KG1 (cell line): ENCODE data around the gene TBCD.

Source experiments
- DNase-seq: peaks from one replicate; lab custom pipeline; 2025; lab: John Stamatoyannopoulos, UW

TBCD gene

DNA sequence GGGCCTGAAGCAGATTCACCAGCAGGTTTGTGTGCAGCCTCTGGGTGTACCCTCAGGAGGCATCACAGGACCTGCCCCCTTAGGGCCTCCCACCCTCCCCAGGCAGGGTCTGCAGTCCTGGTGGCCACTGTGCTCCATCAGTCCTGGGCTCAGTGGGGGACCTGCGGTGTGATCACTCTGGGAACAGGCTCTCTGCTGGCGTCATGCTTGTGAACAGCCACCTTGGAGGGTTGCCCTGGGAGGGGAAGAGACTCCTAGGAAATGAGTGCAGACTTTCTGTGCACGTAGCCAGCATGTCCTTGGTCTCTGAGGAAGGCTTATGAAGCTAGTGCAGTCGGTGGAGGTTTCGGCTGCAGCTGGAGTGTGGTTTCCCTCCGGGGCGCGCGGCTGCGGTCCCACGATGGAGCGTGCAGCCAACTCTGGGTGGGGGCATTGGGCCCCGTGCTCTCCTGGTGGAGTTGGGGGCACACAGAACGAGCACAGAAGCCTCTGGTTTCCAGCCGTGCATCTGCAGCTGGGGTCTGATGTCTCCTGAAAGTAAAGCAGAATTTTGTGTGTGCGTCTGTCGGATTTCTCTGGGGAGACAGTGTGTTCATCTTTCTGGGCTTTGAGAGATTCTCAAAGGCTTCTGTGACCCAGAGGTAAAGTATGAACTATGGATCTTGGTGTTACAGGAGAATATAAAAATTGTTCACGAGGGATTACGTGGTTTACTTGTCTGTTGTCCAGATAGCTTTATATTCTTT, 156.1 kb downstream of the TBCD start:
- no peak for DNase-seq

DNA sequence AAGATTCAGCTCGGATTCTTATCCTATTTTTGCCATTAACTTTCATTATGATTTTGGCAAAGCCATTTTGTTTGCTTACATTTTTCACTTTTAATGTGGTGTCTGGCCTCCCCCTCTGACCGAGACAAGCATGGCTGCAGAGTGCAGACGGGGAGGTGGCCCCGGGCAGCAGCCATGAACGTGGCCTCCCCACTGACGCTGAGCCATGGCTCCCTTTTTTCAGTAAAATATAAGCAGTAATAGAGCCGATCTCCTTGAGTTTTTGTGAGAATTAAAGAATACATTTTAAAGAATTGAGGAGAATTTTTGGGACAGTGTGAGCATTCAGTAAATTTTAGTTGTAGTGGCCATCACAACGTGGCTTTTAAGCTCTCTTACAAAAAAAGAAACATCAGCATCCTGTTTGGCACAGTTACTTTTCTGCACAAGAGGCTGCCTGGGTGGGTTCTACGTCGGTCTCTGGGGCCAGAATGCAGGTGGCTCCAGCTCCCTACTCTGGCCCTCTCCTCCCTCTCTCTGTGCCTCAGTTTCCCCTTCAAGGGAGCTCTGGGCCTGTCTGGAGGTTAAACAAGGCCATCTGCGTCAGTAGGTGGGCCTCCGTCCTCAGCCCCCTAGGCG, 156.8 kb downstream of the TBCD start:
- DNase-seq = no peak

DNA sequence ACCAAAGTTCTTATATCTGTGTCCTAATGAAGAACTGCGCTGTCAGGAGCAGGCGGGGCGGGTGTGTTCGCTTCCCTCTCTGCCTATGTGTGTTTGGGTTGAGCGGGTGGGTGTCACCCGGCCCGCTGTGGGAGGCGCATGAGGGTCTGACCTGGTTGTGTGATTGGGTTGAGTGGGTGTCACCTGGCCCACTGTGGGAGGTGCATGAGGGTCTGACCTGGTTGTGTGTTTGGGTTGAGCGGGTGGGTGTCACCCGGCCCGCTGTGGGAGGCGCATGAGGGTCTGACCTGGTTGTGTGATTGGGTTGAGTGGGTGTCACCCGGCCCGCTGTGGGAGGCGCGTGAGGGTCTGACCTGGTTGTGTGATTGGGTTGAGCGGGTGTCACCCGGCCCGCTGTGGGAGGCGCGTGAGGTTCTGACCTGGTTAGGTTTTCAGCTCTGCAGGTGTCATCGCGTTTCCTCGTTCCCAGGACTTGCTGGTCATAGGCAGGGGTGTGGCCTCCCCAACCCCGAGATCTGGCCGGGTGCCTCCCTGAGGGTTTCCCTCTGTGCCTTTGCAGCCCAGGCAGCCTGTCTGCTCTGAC, 157.5 kb downstream of the TBCD start:
- no peak for DNase-seq

DNA sequence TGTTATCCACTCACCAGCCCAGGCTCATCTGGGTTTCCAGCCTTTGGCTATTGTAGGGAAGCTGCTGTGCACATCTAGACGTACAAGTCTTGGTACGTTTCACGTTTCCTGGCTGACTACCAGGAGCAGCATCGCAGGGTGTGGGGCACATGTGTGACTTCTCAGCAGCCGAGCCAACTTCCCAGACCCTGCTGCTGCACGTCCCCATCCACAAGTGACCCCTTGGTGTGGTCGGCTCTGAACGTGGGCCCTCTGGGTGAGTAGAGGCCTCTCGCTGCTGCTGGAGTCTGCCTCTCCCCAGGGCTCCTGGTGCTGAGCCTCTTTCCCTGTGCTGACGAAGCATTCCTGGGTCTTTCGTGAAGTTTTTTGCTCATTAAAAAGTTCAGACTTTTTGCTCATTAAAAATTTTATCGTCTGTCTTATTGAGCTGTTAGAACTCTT, 158.2 kb downstream of the TBCD start:
- DNase-seq = no peak

DNA sequence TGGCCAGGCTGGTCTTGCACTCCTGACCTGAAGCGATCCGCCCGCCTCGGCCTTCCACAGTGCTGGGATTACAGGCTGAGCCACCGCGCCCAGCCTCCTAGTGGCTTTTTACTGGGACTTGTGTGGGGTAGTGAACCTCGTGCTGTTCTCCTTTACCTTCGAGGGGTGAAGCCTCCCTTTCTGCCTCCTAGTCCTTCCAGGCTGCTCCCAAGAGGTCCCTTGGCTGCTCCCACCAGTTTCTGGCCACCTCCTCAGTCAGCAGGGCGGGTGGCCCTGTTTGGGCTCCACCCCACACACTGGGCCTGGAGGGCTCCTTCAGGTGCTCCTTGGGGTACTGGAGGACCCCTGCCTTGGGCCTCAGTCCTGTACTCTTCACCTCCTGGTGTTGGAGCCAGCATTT, 158.9 kb downstream of the TBCD start:
- DNase-seq = no peak

DNA sequence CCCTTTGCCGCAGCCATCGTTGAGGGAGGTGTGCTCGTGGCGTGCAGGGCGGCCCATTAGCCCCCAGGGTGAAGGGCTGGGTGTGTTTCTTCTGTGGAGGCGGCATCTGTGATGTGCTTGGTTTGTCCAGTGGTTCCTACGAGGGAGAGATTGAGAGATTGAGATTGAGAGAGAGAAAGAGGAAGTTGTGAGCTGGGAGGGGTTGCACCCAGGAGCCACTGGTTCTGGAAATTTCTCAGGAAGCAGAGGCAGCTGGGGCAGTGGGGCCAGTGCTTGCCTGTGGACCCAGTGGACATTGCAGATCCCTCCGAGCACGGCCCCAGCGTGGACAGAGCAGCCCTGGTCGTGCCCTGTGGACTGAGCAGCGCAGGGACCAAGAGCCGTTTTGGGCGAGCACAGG, 160.0 kb downstream of the TBCD start:
- DNase-seq = no peak

DNA sequence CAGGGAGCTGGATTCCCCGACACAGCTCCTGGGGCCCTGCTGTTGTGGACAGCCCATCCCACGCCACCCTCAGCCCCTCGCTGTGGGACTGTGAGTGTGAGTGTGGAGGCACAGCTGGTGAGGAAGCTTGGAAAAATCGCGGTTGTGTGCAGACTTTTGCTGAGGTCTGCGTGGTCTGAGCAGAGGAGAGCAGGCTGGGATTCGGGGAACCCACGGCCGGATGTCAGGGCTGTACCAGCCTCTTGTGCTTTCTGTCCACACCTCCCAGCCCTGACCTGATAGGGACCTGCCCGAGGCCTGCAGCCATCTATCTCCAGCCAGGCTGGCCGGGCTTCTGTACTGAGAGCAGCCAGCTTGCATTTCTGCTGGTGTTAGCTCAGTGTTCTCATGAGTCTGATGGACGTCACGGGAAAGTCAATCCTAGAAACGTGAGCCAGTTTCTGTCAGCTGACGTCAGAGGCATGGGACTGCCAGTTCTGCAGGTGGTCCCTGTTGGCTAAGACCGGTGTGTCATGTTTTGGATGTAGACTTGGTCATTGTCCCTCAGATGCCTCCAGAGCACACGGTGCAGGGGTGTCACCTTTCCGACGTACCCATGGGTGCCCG, 160.7 kb downstream of the TBCD start:
- DNase-seq = no peak

DNA sequence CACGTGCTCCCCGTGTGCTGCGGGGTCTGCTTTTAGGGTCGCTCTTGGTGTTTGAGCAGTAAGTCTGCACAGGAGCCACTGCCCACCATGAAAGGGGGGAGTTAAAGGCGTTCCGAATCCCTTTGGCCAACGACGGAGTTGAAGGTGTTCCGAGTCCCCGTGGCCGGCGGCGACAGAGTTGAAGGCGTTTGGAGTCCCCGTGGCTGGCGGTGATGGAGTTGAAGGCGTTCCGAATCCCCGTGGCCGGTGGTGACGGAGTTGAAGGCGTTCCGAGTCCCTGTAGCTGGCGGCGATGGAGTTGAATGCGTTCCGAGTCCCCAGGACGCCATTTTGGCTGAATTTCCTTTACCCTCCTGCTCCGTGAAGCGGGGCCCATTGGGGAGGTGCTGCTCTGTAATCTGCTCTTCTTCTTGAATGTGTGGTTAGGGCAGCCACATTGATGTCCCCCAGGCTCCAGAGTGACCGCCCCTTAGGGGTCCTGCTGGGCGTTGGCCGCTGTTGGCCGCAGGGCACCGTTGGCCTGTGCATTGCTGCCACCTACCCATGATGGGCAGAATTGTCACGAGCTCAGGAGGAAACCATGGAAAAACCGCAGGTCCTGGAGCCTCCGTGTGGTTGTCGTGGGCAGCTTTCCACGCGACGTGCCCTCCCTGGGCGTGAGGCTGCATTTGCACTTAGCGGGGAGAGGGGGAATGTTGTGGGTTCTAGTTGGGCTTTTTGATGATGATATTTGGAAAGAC, 161.6 kb downstream of the TBCD start:
- DNase-seq = no peak

DNA sequence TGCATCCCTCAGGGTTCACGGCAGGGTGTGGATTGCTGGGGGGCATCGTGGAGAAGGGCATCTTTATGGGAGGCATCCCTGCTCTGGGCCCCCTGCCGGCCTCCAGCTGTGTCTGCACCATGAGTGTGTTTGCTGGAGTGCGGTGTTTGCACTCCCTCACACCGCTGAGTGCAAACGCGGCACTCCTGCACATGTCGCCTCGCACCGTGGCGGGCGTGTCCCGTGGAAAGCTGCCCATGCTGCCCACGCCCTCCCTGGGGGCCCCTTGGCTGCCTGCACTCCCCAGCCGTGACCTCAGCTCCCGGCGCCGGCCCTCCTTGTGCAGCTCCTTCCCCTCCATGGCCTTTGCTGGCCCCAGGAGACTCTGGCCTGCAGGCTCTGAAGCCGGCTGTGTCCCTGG, 162.5 kb downstream of the TBCD start:
- DNase-seq = no peak

DNA sequence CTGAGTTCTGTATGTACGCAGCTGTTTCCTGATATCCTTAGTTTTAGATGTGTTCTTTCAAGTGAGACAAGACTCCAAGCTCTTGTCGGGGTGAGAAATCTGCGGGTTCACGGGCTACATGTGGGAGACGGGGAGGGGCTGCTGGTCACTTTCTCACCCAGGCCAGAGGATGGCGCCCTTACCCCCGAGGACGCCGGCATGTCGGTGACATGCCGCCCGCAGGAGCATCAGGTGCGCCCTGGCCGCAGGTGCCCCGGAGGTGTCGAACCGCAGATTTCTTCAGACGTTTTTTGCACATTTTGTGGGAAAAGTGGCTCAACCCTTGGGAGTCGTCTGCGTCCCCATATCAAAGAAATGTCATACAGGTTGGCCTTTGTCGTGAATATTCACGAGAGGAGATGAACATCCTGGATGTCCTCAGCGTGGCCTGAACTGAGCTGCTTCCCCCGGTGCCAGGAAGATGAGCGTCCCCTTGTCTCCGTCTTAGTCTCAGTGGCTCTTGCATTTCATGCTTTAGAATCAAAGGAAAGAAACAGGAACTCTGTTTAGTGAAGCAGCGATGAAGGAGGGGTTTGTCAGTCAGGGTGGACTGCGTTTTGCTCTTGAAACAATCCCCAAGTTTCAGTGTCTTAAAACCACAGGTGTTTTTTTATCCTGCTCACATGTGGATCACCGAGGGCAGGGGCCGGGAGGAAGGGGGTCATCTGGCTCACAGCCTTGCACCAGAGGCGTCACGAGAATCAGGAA, 163.3 kb downstream of the TBCD start:
- no peak for DNase-seq

DNA sequence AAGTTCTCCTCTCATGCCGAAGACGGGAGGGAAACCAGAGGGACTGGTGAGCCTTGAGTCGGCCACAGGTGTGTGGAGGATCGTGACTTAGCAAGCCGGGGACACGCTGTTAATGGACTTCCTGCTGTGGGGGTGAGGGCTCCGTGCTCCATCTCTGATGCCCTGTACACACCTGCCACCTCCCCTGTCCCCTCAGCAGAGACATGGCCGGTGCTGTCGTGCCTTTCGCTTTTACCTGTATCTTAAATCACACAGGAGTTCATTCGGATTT, 163.8 kb downstream of the TBCD start:
- no peak for DNase-seq

DNA sequence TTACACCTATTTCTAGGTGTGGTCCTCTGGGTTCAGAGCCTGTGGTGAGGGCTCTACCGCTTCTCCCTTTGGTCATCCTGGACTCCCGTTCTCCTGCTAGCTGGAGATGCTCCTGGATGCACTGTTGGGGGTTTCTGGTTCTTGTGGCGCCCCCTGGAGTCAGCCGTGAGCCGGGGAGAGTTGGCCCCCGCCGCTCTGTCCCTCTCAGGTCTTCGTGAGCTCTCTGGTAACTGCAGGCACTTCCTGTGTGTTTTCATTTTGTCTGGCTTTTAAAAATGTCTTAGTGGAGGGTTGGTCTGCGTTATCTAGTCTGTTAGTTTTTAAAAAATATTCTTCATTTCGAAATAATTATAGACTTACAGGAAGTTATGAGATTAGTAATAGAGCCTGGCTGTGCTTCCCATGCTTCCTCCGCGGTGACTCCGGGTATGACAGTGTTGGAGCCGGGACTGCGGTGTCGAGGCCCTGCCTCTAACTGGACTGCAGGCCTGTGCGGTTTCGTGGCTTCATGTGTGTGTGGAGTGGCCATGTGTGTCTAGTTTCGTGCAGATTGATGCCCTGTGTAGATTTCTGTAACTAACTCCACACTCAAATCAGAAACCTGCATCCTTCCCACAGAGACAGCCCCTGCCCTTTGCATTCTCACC, 166.0 kb downstream of the TBCD start:
- DNase-seq = no peak

DNA sequence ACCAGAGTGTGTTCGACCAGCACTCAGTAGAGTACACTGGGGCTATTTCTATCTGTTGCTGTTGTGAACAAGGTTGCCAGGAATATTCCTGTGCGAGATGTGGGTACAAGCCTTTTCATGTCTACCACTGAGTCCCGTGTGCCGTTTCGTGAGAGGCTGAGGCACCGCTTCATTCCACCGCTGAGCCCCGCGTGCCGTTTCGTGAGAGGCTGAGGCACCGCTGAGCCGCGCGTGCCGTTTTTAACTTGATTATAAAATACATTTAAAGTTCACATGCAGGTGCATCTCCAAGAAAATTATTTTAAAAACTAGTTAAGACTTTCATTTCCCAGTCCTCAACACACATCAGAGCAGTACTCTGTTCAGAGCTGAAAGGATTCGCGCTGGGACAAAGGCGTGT, 166.6 kb downstream of the TBCD start:
- DNase-seq = no peak

DNA sequence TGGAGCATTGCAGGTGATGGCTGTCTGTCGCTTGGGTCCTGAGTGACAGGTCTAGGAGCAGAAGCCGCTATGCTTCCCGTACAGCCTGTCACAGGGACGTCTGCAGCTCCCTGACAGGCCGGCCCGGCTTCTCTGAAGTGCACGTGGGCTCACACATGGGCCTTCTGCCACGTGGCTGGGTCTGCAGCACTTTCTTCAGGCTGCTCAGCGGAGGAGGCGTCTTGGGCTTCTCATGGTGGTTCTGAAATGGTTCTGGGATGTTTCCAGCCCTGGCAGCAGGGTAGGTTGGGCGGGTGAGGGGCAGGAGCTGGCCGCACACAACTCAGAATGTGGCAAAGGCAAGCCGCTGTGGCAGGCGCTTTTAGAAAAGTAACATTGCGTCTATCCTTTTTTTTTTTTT, 168.3 kb downstream of the TBCD start:
- DNase-seq = no peak

DNA sequence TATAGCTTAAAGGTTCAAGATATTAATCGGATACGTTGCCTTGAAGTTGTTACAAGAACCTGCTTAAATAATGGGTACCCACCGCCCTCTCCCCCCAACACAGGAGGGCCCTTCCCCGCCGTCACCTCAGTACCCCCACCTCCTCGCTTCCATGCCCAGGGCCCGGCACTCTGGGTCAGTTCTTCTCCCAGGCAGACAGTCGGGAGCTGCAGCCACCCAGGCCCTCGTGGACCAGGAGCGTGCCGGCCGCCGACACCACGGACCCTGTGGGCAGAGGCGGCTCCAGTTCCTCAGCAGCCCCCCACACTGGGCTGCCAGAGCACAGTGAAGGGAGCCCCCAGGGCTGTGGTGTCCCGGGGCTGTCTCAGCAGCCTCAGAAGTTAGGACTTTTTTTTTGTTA, 168.8 kb downstream of the TBCD start:
- no peak for DNase-seq

DNA sequence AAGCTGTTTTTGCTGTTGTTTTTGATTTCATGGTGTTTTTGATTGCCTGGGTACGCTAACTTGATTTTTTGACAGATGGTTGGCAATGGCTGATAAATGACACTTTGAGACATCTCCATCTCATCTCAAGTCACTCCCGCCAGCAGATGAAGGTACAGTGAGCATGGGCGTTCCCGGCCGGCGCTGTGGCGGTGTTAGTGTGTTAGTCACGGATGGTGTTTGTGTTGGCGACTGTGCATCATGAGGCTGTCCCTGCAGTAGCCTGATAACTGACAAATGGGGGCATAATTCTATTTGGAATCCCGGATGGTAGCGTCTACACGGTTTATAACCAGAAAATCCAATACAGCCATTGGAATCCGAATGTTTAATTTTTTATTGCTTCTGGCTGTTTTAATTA, 169.6 kb downstream of the TBCD start:
- no peak for DNase-seq

DNA sequence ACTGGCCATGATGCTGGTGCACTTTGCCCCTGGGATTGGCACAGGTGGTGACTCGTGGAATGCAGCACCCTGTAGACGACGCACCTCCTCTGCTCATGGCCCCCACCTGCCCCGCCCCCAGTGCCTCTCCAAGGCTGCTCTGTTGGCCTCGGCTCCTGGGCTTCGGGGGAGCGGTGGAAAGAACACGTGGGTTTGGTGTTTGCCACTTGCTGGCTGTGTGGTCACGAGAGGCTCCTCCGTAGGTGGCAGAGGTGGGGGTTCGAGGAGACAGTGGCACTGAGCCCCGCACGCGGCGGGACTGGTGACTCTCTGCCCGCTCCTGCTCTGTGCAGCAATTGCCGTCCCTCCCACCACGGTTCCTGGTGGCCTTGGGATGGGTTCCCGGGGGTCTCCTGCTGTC, 170.8 kb downstream of the TBCD start:
- no peak for DNase-seq

DNA sequence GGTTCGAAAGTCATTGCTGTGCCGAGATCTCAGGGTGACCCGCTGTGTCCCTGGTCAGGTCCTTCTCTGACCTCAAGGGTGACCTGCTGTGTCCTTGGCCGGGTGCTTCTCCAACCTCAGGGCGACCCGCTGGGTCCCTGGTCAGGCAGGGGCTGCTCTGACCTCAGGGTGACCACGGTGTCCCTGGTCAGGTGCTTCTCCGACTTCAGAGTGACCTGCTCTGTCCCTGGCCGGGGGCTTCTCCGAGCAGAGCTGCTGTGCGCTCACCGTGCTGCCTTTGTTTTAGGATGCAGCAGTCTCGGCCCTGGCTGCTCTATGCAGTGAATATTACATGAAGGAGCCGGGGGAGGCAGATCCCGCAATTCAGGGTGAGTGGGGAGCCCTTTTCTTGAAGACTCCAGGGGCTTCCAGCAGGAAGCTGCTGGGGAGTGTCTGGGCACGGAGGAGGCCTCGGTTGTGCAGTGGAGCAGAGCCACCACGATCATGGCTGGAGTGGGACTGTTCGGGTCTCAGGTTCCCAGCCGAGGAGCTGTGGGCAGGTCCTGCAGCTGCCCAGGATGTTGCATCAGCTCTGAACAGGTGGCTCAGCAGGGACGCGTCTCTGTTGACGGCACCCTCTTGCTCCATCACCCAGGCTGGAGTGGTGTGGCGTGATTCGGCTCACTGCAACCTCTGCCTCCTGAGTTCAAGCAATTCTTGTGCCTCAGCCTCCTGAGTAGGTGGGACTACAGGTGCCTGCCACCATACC, 171.7 kb downstream of the TBCD start:
- DNase-seq = no peak

DNA sequence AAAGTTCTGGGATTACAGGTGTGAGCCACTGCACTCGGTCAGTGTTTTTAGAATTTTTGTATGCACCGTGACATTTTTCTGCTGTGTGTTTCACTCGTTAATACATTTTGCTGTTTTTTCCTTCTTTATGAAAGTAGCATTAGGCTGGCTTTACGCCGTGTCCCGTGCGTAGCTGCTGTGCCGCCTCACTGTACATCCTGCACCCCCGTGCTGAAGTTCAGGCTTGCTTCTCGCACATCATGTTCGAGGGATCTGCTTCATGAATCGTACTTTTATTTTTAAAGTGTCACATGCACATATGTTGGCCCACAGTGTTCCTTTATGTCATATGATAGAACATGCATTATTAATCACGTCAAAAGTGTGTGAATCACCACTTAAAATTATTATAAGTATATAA, 172.3 kb downstream of the TBCD start:
- DNase-seq = no peak

DNA sequence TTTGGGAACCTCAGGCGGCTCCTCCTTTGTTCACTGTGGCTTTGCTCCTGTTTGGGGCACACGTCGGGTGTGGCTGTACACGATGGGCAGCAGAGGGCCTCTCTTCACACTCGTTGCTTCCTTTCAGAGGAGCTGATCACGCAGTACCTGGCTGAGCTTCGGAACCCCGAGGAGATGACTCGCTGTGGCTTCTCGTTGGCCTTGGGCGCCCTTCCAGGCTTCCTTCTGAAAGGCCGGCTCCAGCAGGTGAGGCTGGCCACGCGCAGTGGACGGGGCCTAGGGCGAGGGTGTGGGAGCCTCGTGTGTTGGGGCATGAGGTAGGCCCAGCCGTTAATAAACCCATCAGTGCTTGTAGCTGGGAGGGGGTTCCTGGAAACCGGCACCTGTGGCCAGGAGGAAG, 172.9 kb downstream of the TBCD start:
- DNase-seq = no peak

DNA sequence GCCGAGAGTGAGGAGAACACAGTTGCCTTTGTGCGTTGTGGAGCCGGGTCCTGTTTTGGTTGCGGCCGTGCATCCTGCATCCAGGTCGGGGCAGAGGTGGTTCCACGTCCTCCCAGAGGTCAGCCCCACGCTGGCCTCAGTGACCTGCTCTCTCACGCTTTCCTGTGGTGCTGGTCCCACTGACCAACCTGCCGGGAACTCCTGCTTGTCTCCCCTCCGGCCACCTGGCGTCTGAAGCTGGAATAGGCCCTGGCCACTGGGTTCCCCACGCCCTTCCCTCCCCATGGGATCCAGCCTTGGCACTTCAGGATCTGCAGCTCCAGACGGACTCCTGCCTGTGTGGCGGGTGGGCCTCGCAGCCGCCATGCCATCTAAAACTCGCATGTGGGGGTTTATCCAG, 173.5 kb downstream of the TBCD start:
- DNase-seq = no peak
